ENCODE data around the gene TMIE. TPM values are rescaled to one million over a fixed set of nuclear protein-coding genes. Genes with fewer than 3 reads are reported as not detected.
"Not testable (repeated sequence)": the region's sequence is repeated elsewhere in the genome, so short reads cannot be mapped to it uniquely, and the experiment has no call there.

The TMIE gene
- polyA plus RNA-seq, 2 of the 4 experiments (the other 2 are of a cell fraction): 0.09 to 0.12 TPM

GRCh38 chr3:46736006-46736872 lies 35.0 kb downstream of the TMIE start (continued):
- TF ChIP-seq EHF (CRISPR knock-in tag; IDR thresholded peaks at IDR 0.05) (no peak), TP53 (CRISPR knock-in tag; IDR thresholded peaks at IDR 0.05) (no peak), POLR2AphosphoS2 (conservative IDR thresholded peaks at IDR 0.05; ENCODE audit: low read length) (no peak)
- TF ChIP-seq, protein P1, sequence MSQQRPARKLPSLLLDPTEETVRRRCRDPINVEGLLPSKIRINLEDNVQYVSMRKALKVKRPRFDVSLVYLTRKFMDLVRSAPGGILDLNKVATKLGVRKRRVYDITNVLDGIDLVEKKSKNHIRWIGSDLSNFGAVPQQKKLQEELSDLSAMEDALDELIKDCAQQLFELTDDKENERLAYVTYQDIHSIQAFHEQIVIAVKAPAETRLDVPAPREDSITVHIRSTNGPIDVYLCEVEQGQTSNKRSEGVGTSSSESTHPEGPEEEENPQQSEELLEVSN (IDR thresholded peaks at IDR 0.05; ENCODE audit: borderline replicate concordance, low read depth): no peak

DNA sequence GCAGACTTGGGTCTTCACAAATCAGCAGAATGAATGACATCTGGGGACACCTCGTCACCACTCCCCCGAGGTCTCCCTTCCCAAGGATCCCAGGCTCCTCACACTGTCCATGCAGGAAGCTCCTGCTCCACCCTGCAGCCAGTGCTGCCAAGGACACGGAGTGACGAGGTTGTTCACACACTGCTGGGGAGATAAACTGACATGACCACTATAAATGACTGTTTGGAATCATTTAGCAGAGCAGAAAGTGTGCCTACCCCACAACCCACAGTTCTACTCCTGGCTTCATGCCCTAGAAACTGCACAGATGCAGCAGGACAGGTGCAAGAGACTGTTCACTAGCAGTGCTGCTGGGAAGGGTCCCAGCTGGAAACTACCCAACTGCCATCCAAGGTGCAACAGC lies 36.1 kb downstream of the TMIE start:
- no peak for FAIRE-seq
- ChIA-PET POLR2A (no interaction called here), CTCF (interaction anchor here (1.1 kb wide), 1 partner anchor 261 kb away, joined by 3 read pairs; no protein-coding TSS in a partner anchor)
- ATAC-seq: no peak
- no peaks in the 10 kb centered on the region for H3K9me3 ChIP-seq
- no peak overlapping the region for H3K27ac ChIP-seq
- H3K4me3 ChIP-seq: no peak overlapping the region
- H3K4me1 ChIP-seq: no peaks in the 10 kb centered on the region
- no peak overlapping the region for H3K4me2 ChIP-seq
- no CpG with 5 or more reads among the region's 4 CpGs for WGBS (ENCODE audit: missing lambda C conversion rate)
- TF ChIP-seq BCL3 (IDR thresholded peaks at IDR 0.05): no peak
- no peak for TF ChIP-seq HOXB5 (CRISPR knock-in tag; IDR thresholded peaks at IDR 0.05)
- TF ChIP-seq SREBF2 (IDR thresholded peaks at IDR 0.05): no peak
- TF ChIP-seq CBX2 (IDR thresholded peaks at IDR 0.05; ENCODE audit: borderline replicate concordance, low read depth): no peak
- TF ChIP-seq EP300 (IDR thresholded peaks at IDR 0.05): no peak
- no peak for TF ChIP-seq HES2 (IDR thresholded peaks at IDR 0.05)
- TF ChIP-seq MYC (IDR thresholded peaks at IDR 0.05; ENCODE audit: borderline replicate concordance, low read length): no peak
- no peak for TF ChIP-seq PBX3 (IDR thresholded peaks at IDR 0.05)
- no peak for TF ChIP-seq MAZ (IDR thresholded peaks at IDR 0.05; ENCODE audit: borderline replicate concordance, low read depth, low read length)
- TF ChIP-seq TP53 (CRISPR knock-in tag; IDR thresholded peaks at IDR 0.05): no peak
- TF ChIP-seq FOXS1 (CRISPR knock-in tag; IDR thresholded peaks at IDR 0.05): no peak
- DNase-seq (ENCODE audit: low read depth in 1 of 2, low spot score in 1 of 2): no peak

DNA sequence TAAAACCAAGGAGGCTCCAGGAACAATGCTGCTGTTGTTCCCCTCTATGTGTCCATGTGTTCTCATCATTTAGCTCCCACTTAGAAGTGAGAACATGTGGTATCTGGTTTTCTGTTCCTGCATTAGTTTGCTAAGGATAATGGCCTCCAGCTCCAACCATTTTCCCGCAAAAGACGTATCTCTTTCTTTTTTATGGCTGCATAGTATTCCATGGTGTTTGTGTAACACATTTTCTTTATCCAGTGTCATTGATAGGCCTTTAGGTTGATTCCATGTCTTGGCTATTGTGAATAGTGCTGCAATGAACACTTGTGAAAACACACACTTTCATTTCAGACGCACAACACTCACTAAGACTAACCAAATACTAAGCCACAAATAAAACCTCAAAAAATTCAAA lies 38.4 kb downstream of the TMIE start:
- H3K4me3 ChIP-seq; H3K4me2 ChIP-seq; POLR2A ChIA-PET; H3K4me1 ChIP-seq; CTCF ChIA-PET; FAIRE-seq; DNase-seq (ENCODE audit: low read depth in 1 of 2, low spot score in 1 of 2); H3K9me3 ChIP-seq; ATAC-seq; H3K27ac ChIP-seq: not testable (repeated sequence)
- 62% methylated on average over 3 of the region's 3 CpGs for WGBS (ENCODE audit: missing lambda C conversion rate)

DNA sequence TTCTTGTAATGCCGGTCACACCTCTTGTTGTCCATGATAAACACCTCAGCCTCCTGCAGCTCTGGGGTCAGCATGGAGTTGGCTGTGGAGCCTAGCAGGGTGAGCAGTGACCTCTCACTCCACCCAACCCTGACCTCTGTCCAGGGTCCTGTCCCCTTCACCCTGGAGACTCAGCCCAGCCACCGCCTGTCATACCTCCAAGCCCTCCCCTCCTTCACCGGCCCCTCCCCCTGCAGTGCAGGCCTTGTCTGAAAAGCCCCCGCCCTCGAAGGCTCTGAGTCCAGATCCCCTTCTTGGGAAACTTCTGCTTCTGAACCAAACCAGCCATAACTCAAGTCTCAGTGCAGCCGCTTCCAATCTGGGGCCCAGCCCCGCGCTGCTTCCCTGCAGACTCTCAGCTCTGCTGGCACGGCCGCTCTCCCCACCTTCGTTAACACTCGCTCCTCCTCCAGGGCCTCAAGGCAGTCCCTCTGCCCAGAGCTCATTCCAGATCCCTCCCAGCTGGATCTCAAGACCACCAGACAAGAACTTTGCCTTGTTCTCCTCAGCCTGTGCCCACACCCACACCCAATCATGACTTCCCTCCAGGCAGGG lies 41.9 kb downstream of the TMIE start:
- ChIA-PET POLR2A (no interaction called here), CTCF (interaction anchor here (0.5 kb wide), 1 partner anchor 565 kb away, joined by 4 read pairs; no protein-coding TSS in a partner anchor)
- ATAC-seq (no peak), DNase-seq (ENCODE audit: low read depth in 1 of 2, low spot score in 1 of 2) (no peak), FAIRE-seq (no peak)
- no peak overlapping the region for H3K27ac ChIP-seq
- TF ChIP-seq GATA3 (IDR thresholded peaks at IDR 0.05; ENCODE audit: borderline replicate concordance) (no peak), BHLHE40 (IDR thresholded peaks at IDR 0.05; ENCODE audit: low read depth, low read length) (no peak), RCOR1 (IDR thresholded peaks at IDR 0.05; ENCODE audit: low read depth, low read length) (no peak), ZNF302 (CRISPR knock-in tag; IDR thresholded peaks at IDR 0.05) (no peak), ZFP36 (IDR thresholded peaks at IDR 0.05; ENCODE audit: borderline replicate concordance, partially characterized antibody) (no peak), RARB (CRISPR knock-in tag; IDR thresholded peaks at IDR 0.05) (no peak), ATOH8 (CRISPR knock-in tag; IDR thresholded peaks at IDR 0.05; ENCODE audit: low read depth) (no peak), NPAS2 (CRISPR knock-in tag; IDR thresholded peaks at IDR 0.05; ENCODE audit: borderline replicate concordance) (no peak), MYC (IDR thresholded peaks at IDR 0.05; ENCODE audit: borderline replicate concordance, low read length) (no peak)
- TF ChIP-seq, protein P2, sequence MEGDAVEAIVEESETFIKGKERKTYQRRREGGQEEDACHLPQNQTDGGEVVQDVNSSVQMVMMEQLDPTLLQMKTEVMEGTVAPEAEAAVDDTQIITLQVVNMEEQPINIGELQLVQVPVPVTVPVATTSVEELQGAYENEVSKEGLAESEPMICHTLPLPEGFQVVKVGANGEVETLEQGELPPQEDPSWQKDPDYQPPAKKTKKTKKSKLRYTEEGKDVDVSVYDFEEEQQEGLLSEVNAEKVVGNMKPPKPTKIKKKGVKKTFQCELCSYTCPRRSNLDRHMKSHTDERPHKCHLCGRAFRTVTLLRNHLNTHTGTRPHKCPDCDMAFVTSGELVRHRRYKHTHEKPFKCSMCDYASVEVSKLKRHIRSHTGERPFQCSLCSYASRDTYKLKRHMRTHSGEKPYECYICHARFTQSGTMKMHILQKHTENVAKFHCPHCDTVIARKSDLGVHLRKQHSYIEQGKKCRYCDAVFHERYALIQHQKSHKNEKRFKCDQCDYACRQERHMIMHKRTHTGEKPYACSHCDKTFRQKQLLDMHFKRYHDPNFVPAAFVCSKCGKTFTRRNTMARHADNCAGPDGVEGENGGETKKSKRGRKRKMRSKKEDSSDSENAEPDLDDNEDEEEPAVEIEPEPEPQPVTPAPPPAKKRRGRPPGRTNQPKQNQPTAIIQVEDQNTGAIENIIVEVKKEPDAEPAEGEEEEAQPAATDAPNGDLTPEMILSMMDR (IDR thresholded peaks at IDR 0.05): no peak
- 87% methylated on average over 10 of the region's 12 CpGs for WGBS (ENCODE audit: missing lambda C conversion rate)
- H3K4me2 ChIP-seq: no peak overlapping the region
- H3K4me3 ChIP-seq: no peak overlapping the region
- no peaks in the 10 kb centered on the region for H3K9me3 ChIP-seq
- no peaks in the 10 kb centered on the region for H3K4me1 ChIP-seq
